Activated CD8-positive, alpha-beta T cell treated with anti-CD3 and anti-CD28 coated beads for 36 hours (primary cell): ENCODE data around the gene WDTC1. TPM values are rescaled to one million over a fixed set of nuclear protein-coding genes. Genes with fewer than 3 reads are reported as not detected.

ENCODE experiments used
- ATAC-seq: fragments of 200-7000 bp; cut with Tn5 transposase; one replicate; pipeline ENCODE4 v1.10.0; 2021; ENCODE audit warnings: mild to moderate bottlenecking, moderate library complexity
- CTCF ChIA-PET: fragments of 350-600 bp; sonication (Branson Sonifier 250); formaldehyde crosslinking; loops from one replicate; lab custom pipeline; 2021; ENCODE audit warnings: antibody characterized with exemption; lab: Charles Lee
- POLR2A ChIA-PET: fragments of 350-600 bp; sonication (Branson Sonifier 250); formaldehyde crosslinking; loops from one replicate; lab custom pipeline; 2021; ENCODE audit warnings: antibody characterized with exemption; lab: Charles Lee
- DNase-seq: peaks from one replicate; pipeline ENCODE4 v3.0.0-alpha.2; 2020
- H3K27ac Mint-ChIP-seq: one replicate; pipeline ENCODE4 v1.8.0; 2021; ENCODE audit warnings: mild to moderate bottlenecking, mixed read lengths
- H3K27me3 Mint-ChIP-seq: one replicate; pipeline ENCODE4 v1.8.0; 2021; ENCODE audit warnings: mixed read lengths
- H3K36me3 Mint-ChIP-seq: one replicate; pipeline ENCODE4 v1.8.0; 2021; ENCODE audit warnings: low read depth, mixed read lengths
- H3K4me1 Mint-ChIP-seq: one replicate; pipeline ENCODE4 v1.8.0; 2021; ENCODE audit warnings: low read depth, mixed read lengths
- H3K4me3 Mint-ChIP-seq: one replicate; pipeline ENCODE4 v1.8.0; 2021; ENCODE audit warnings: mild to moderate bottlenecking, moderate library complexity, mixed read lengths
- H3K9me3 Mint-ChIP-seq: one replicate; pipeline ENCODE4 v1.8.0; 2021; ENCODE audit warnings: mixed read lengths
- CTCF ChIP-seq: fragments of 200-600 bp; IDR thresholded peaks from one replicate; pipeline ENCODE4 v1.8.0; 2022; ENCODE audit warnings: antibody characterized with exemption, mild to moderate bottlenecking
- intact Hi-C: fragments of 100-400 bp; cut with micrococcal nuclease; formaldehyde crosslinking; loops from one replicate; pipeline ENCODE4 v1.10.0; 2022
- total RNA-seq, 2 experiments: library from RNA; stranded (reverse); gene quantifications; one replicate each; pipeline ENCODE4 v1.2.3, GENCODE V29; 2021

The WDTC1 gene
- total RNA-seq, 2 experiments from 2014 or later = 18.0 to 19.0 TPM

- ChIA-PET POLR2A (interaction anchor here (0.7 to 1.8 kb wide), 5 partner anchors 10 to 60 kb away, joined by 3 to 5 read pairs (median 4); partner anchors contain the start of genes CD164L2 and SYTL1), CTCF (interaction anchor here (0.9 to 3.1 kb wide), 10 partner anchors 10 to 347 kb away, joined by 3 to 39 read pairs (median 5); no protein-coding TSS in a partner anchor)
- no peak for TF ChIP-seq CTCF
- intact Hi-C loops = no loop called here
- Mint-ChIP-seq H3K27ac (peak within 1 kb of the TSS; percentile 95), H3K9me3 (no peaks in the 10 kb centered on the region), H3K27me3 (no peaks in the 10 kb centered on the region), H3K4me1 (peaks cover 39% of the 10 kb centered on the region), H3K36me3 (peaks cover 27% of the 10 kb centered on the region), H3K4me3 (peak within 1 kb of the TSS; percentile 95)
- ATAC-seq = peak; percentile 98
- peak; percentile 97 for DNase-seq
These were observed 87.6 kb downstream of the WDTC1 start, which contains the start of gene TMEM222 for GRCh38 chr1:27321813-27322568. Gene TMEM222, plus strand, starts transcription at chr1:27322163. Its CDS starts 35 bp downstream, at chr1:27322198.

- Mint-ChIP-seq H3K27ac (peak overlapping the region; percentile 95), H3K4me1 (peaks cover 42% of the 10 kb centered on the region), H3K4me3 (peak overlapping the region; percentile 95), H3K27me3 (no peaks in the 10 kb centered on the region), H3K9me3 (no peaks in the 10 kb centered on the region), H3K36me3 (peaks cover 28% of the 10 kb centered on the region)
- intact Hi-C loops = no loop called here
- ATAC-seq = no peak
- DNase-seq = no peak
- ChIA-PET CTCF (interaction anchor here (0.6 to 3.2 kb wide), 15 partner anchors 10 to 347 kb away, joined by 3 to 39 read pairs (median 3); no protein-coding TSS in a partner anchor), POLR2A (interaction anchor here (0.7 to 1.8 kb wide), 8 partner anchors 9 to 72 kb away, joined by 3 to 5 read pairs (median 3); partner anchors contain the start of genes CD164L2, MAP3K6 and SYTL1)
- TF ChIP-seq CTCF = no peak
These were observed 88.3 kb downstream of the WDTC1 start for GRCh38 chr1:27322569-27323240.

- peaks cover 57% of the 10 kb centered on the region for H3K4me1 Mint-ChIP-seq
- H3K9me3 Mint-ChIP-seq = no peaks in the 10 kb centered on the region
- TF ChIP-seq CTCF = no peak
- no peak overlapping the region for H3K27ac Mint-ChIP-seq
- CTCF ChIA-PET = interaction anchor here (1.8 to 3.6 kb wide), 3 partner anchors 28 to 69 kb away, joined by 9 to 16 read pairs (median 14); no protein-coding TSS in a partner anchor
- ATAC-seq = no peak
- intact Hi-C loops = no loop called here
- H3K36me3 Mint-ChIP-seq = peaks cover 30% of the 10 kb centered on the region
- DNase-seq = no peak
- POLR2A ChIA-PET = interaction anchor here (2.0 to 2.9 kb wide), 2 partner anchors 9 to 17 kb away, joined by 8 to 13 read pairs; partner anchors contain the start of gene SYTL1
- no peaks in the 10 kb centered on the region for H3K27me3 Mint-ChIP-seq
- no peak overlapping the region for H3K4me3 Mint-ChIP-seq
These were observed 90.9 kb downstream of the WDTC1 start for GRCh38 chr1:27325286-27325685.

- DNase-seq (no peak), ATAC-seq (no peak)
- Mint-ChIP-seq H3K36me3 (peaks cover 27% of the 10 kb centered on the region), H3K27ac (peak overlapping the region; percentile 4), H3K9me3 (no peaks in the 10 kb centered on the region), H3K4me3 (no peak overlapping the region), H3K27me3 (no peaks in the 10 kb centered on the region), H3K4me1 (peaks cover 62% of the 10 kb centered on the region)
- TF ChIP-seq CTCF = no peak
- ChIA-PET POLR2A (interaction anchor here (1.5 to 2.9 kb wide), 2 partner anchors 11 to 14 kb away, joined by 4 to 13 read pairs; partner anchors contain the start of gene SYTL1), CTCF (interaction anchor here (0.9 to 3.6 kb wide), 8 partner anchors 8 to 68 kb away, joined by 3 to 16 read pairs (median 7); partner anchors contain the start of genes MAP3K6 and SYTL1)
- intact Hi-C loops = no loop called here
These were observed 93.5 kb downstream of the WDTC1 start for GRCh38 chr1:27327964-27328363.
